Aortic smooth muscle cell (primary cell): Measurements from ENCODE around the gene CYP27B1. TPM values are rescaled to one million over a fixed set of nuclear protein-coding genes. Genes with fewer than 3 reads are reported as not detected.

Experiments
- total RNA-seq: library from RNA; depleted of rRNA; stranded (reverse); fragments of >200 nt; gene quantifications from 2 replicates; pipeline ENCODE4 v1.2.3, GENCODE V29; 2014

CYP27B1 gene
- total RNA-seq, result 0.19 and 0.40 TPM in 2 replicates

GRCh38 chr12:57766464-57767304 lies at the start of gene CYP27B1:
Gene CYP27B1 (minus strand): TSS chr12:57767078. CDS start chr12:57767041, 37 bp downstream.

GRCh38 chr12:57782608-57783465 lies 16.0 kb upstream of the CYP27B1 start, which contains the start of gene TSFM:
Gene TSFM (plus strand): TSS chr12:57782787. CDS start chr12:57782802, 15 bp downstream.

GRCh38 chr12:57772429-57773322 lies 5.8 kb upstream of the CYP27B1 start, which contains the start of gene EEF1AKMT3:
Gene EEF1AKMT3 (plus strand): TSS chr12:57772614. CDS start chr12:57772725, 111 bp downstream.

DNA sequence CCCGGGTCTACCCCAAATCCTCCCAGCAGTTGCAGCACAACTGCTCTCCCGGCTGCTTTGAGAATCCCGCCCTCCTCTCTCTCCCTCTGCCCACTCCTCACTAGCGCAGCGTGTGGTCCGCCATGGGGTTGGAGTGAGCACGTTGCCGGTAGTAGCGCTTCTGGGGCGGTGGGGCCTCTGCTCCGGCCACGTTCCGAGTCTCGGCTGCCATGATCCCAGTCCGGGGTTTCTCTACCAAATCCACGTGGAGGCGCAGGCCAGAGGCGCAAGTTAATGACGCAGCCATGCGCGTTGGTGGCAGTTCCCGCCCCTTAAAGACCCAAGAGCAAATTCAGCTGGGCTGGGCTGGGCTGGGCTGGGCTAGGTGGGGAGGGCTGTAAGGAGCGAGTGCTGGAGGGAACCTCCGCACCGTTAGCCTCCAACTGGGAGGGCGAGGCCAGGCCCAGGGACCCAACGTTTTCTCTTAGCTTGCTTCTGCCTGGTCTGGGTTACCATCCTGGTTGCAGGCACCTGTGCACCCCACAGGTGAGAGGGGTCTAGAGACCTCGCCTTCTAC lies 5.1 kb upstream of the CYP27B1 start, which contains the start of gene METTL1:
Gene METTL1, minus strand, starts transcription at position 233 of the 556 bp plus-strand sequence. Its CDS starts 22 bp downstream, at position 211.

DNA sequence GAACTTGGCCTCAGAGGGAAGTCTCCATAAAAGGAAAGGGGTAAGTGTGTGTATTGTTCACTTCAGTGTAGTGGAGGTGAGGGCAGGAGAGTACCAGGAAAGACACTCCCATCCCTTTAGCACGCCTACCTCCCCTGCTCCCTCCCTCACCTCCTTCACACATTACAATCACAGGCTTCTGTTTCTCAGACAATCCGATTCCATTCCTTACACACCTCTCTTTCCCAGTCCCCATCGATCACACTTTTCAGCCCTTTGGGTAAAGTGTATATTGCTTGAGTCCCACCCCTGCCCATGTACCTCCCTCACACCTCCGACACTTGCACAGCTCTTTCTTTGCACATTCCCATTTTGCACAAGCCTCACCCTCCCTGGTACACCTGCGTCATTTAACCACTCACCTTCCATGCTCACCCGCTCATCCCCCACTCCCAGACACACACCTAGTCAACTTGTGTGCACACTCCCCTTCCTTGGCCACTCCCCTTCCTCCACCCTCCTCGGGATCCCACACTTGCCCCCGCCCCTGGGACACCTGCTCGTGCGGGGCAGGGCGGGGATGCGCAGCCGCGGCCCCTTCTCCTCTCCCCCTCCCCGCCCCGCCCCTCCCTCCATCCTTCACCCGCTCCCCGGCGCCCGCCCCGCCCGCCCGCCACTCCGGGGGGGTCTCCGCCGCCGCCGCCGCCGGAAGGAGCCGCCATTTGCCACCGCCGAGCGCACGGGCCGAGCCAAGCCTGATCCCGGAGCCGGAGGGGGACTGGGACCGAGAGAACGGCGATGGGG lies 12.3 kb downstream of the CYP27B1 start, which contains the start of gene MARCHF9:
Gene MARCHF9, plus strand, starts transcription at position 693 of the 783 bp plus-strand sequence. CDS start 426 bp downstream, outside the sequence.

GRCh38 chr12:57751788-57752667 lies 14.8 kb downstream of the CYP27B1 start, which contains the start of gene CDK4:
Gene CDK4 (minus strand): TSS chr12:57752310. CDS start chr12:57751717, 593 bp downstream.

DNA sequence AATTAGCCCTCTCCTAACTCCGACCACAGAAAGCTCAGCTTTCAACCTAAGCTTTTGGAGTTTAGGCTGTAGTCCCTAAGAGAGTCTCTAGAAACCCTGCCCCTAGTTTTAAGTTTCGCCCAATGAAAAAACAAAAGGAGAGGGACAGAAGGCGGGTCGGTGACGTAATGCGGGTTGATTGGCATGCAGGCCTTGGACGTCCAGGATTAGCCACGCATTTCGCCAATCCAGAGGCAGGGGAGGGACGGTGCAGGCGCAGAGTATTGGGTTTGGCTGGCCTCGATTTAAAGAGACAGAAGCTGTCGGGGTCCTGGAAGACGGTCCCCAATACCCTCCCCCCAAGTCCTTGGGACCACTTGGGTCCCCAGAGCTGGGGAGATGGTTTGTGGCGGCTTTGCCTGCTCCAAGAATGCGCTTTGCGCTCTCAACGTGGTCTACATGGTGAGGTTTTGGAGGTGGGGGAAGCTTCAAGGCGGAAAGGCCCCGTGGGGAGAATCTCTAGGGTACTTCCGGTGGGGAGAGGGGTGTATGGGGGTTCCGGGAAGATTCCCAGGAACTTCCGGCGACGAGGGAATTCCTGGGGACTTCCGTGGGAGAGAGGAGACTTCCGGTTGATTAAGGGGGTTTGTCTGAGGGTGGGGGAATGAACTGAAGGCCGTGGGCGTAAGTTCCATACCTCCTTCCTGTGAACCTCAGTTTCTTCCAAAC lies 21.9 kb downstream of the CYP27B1 start, which contains the start of gene TSPAN31:
Gene TSPAN31, plus strand, starts transcription at position 263 of the 708 bp plus-strand sequence. Its CDS starts 116 bp downstream, at position 379.

DNA sequence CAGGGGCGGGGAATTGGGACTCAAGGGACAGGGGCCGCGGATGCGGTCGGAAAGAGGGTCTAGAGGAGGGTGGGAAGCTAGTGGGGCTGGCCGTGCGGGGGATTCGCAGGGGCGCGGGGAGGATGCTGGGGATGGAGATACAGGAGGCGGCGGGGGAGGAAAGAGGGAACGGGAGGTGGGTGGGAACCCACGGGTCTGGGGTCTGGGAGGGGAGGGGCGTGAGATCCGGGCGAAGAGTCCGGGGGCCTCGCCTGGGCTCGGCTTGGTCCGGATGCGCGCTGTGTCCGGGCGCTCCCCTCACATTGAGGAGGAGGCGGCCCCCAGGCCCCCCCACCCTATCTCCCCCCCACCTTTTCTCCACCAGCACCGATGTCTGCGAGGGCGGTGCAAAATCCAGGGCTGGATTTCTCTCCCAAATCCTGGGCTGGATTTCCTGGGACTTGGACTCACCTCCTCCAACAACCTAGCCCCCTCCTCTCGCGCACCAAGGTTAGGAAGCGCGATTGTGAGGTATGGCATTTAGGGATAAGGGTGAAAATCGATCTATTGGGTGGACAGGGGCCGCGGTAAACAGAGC lies 28.1 kb downstream of the CYP27B1 start, which contains the start of gene AGAP2:
Gene AGAP2, minus strand, starts transcription at position 82 of the 577 bp plus-strand sequence. CDS start 496 bp downstream, outside the sequence.

Other genes with a start within 250 kb of the CYP27B1 start
- 36.1 and 51.7 TPM in 2 replicates for gene DDIT3, start 246.6 kb downstream of the CYP27B1 start, total RNA-seq
- gene MBD6, start 244.3 kb downstream of the CYP27B1 start, total RNA-seq, result 4.2 and 9.2 TPM in 2 replicates
- gene DCTN2, start 219.9 kb downstream of the CYP27B1 start, total RNA-seq, result 77.5 and 94.4 TPM in 2 replicates
- gene KIF5A, start 217.0 kb downstream of the CYP27B1 start, total RNA-seq, result 0.06 and 0.26 TPM in 2 replicates
- gene PIP4K2C, start 175.9 kb downstream of the CYP27B1 start, total RNA-seq, result 13.5 and 18.1 TPM in 2 replicates
- 13.2 and 15.7 TPM in 2 replicates for gene DTX3, start 162.3 kb downstream of the CYP27B1 start, total RNA-seq
- gene ARHGEF25, start 155.6 kb downstream of the CYP27B1 start, total RNA-seq, result 16.8 and 18.8 TPM in 2 replicates
- gene B4GALNT1, start 133.9 kb downstream of the CYP27B1 start, total RNA-seq, result 1.5 and 2.6 TPM in 2 replicates
- 220 and 268 TPM in 2 replicates for gene OS9, start 72.9 kb downstream of the CYP27B1 start, total RNA-seq
- 0.13 and 0.19 TPM in 2 replicates for gene AGAP2, start 28.3 kb downstream of the CYP27B1 start, total RNA-seq
- 58.3 and 67.4 TPM in 2 replicates for gene TSPAN31, start 22.0 kb downstream of the CYP27B1 start, total RNA-seq
- 145 and 155 TPM in 2 replicates for gene CDK4, start 14.8 kb downstream of the CYP27B1 start, total RNA-seq
- gene MARCHF9, start 12.0 kb downstream of the CYP27B1 start, total RNA-seq, result 5.8 and 6.6 TPM in 2 replicates
- 3.6 and 5.5 TPM in 2 replicates for gene METTL1, start 5.0 kb upstream of the CYP27B1 start, total RNA-seq
- gene EEF1AKMT3, start 5.5 kb upstream of the CYP27B1 start, total RNA-seq, result 5.2 and 5.4 TPM in 2 replicates
- 16.6 and 17.2 TPM in 2 replicates for gene TSFM, start 15.7 kb upstream of the CYP27B1 start, total RNA-seq
- 2.4 and 4.6 TPM in 2 replicates for gene AVIL, start 51.7 kb upstream of the CYP27B1 start, total RNA-seq
- 38.3 and 60.7 TPM in 2 replicates for gene CTDSP2, start 79.7 kb upstream of the CYP27B1 start, total RNA-seq
- gene ATP23, start 174.5 kb upstream of the CYP27B1 start, total RNA-seq, result 3.0 and 5.2 TPM in 2 replicates